ENCODE data around the gene MYBPC3. TPM values are rescaled to one million over a fixed set of nuclear protein-coding genes. Genes with fewer than 3 reads are reported as not detected.

MYBPC3 gene
- total RNA-seq, 4 donors from 2014 or later = not detected

GRCh38 chr11:47366020-47366490, 13.6 kb upstream of the MYBPC3 start:
- no peaks in the 10 kb centered on the region for H3K36me3 ChIP-seq
- TF ChIP-seq POLR2A (IDR thresholded peaks at IDR 0.05) = no peak
- no peak for TF ChIP-seq CTCF (IDR thresholded peaks at IDR 0.05)
- no peak for DNase-seq
- H3K27ac ChIP-seq = no peak overlapping the region
- no peaks in the 10 kb centered on the region for H3K27me3 ChIP-seq
- intact Hi-C loops (cut with DNase I) = no loop called here
- no peaks in the 10 kb centered on the region for H3K9me3 ChIP-seq
- 61 to 80% methylated on average over 1 of the region's 1 CpG for WGBS, 2 donors
- H3K4me1 ChIP-seq = no peaks in the 10 kb centered on the region
- H3K4me3 ChIP-seq (replicated peaks in 1 of 3) = no peak overlapping the region

- Histone ChIP-seq H3K27me3 (no peaks in the 10 kb centered on the region), H3K27ac (no peak overlapping the region), H3K4me1 (no peaks in the 10 kb centered on the region), H3K4me3 (replicated peaks in 1 of 3) (no peak overlapping the region), H3K36me3 (no peaks in the 10 kb centered on the region), H3K9me3 (no peaks in the 10 kb centered on the region)
- 86 to 88% methylated on average over 13 of the region's 13 CpGs for WGBS, 2 donors
- intact Hi-C loops (cut with DNase I) = no loop called here
- DNase-seq = no peak
- TF ChIP-seq CTCF (IDR thresholded peaks at IDR 0.05) = no peak
- TF ChIP-seq POLR2A (IDR thresholded peaks at IDR 0.05) = no peak
These were observed 8.9 kb upstream of the MYBPC3 start for GRCh38 chr11:47361419-47361818.

GRCh38 chr11:47360341-47360740, 7.8 kb upstream of the MYBPC3 start:
- Histone ChIP-seq H3K4me1 (no peaks in the 10 kb centered on the region), H3K4me3 (replicated peaks in 1 of 3) (no peak overlapping the region), H3K9me3 (no peaks in the 10 kb centered on the region), H3K27ac (no peak overlapping the region), H3K27me3 (no peaks in the 10 kb centered on the region), H3K36me3 (no peaks in the 10 kb centered on the region)
- intact Hi-C loops (cut with DNase I) = no loop called here
- 94 to 96% methylated on average over 15 of the region's 15 CpGs for WGBS, 2 donors
- no peak for TF ChIP-seq CTCF (IDR thresholded peaks at IDR 0.05)
- no peak for DNase-seq

GRCh38 chr11:47359586-47359985, 7.1 kb upstream of the MYBPC3 start:
- H3K4me1 ChIP-seq = peaks cover 4% of the 10 kb centered on the region in 2 donors
- DNase-seq = no peak
- H3K9me3 ChIP-seq = no peaks in the 10 kb centered on the region
- no peak overlapping the region for H3K27ac ChIP-seq
- H3K4me3 ChIP-seq (replicated peaks in 1 of 3) = no peak overlapping the region
- WGBS, 2 donors = 77 to 81% methylated on average over 15 to 17 of the region's 17 CpGs
- TF ChIP-seq CTCF (IDR thresholded peaks at IDR 0.05) (no peak), POLR2A (IDR thresholded peaks at IDR 0.05) (no peak)
- H3K27me3 ChIP-seq = no peaks in the 10 kb centered on the region
- intact Hi-C loops (cut with DNase I) = loop anchor here (5.0 to 10.0 kb wide), 3 partner anchors 182 to 475 kb away; partner anchors contain the start of gene ARFGAP2
- H3K36me3 ChIP-seq = no peaks in the 10 kb centered on the region

GRCh38 chr11:47359162-47359561, 6.7 kb upstream of the MYBPC3 start:
- no peak for TF ChIP-seq POLR2A (IDR thresholded peaks at IDR 0.05)
- no peak for TF ChIP-seq CTCF (IDR thresholded peaks at IDR 0.05)
- WGBS, 2 donors = 89 to 90% methylated on average over 7 of the region's 7 CpGs
- H3K4me1 ChIP-seq = peaks cover 4 to 7% of the 10 kb centered on the region in 2 donors
- no peak for DNase-seq
- no peak overlapping the region for H3K4me3 ChIP-seq (replicated peaks in 1 of 3)
- intact Hi-C loops (cut with DNase I) = loop anchor here (5.0 to 10.0 kb wide), 3 partner anchors 182 to 474 kb away; partner anchors contain the start of gene ARFGAP2
- no peaks in the 10 kb centered on the region for H3K36me3 ChIP-seq
- no peaks in the 10 kb centered on the region for H3K27me3 ChIP-seq
- H3K9me3 ChIP-seq = no peaks in the 10 kb centered on the region
- no peak overlapping the region for H3K27ac ChIP-seq

Measured in thyroid gland (tissue), 4 donors.